ENCODE measurements around the gene PSMG2. TPM values are rescaled to one million over a fixed set of nuclear protein-coding genes. Genes with fewer than 3 reads are reported as not detected.

Gene PSMG2
- total RNA-seq, 1 experiment from 2014 or later = 78.6 TPM

GRCh38 chr18:12656938-12657683 lies 45.7 kb upstream of the PSMG2 start:
- Mint-ChIP-seq H3K36me3 (ENCODE audit: insufficient read depth, unreplicated experiment) (peaks cover 70% of the 10 kb centered on the region), H3K27me3 (ENCODE audit: unreplicated experiment) (no peaks in the 10 kb centered on the region), H3K9me3 (ENCODE audit: low read depth, unreplicated experiment) (no peaks in the 10 kb centered on the region), H3K27ac (ENCODE audit: unreplicated experiment) (peak overlapping the region; percentile 78), H3K4me1 (ENCODE audit: low read depth, unreplicated experiment) (peaks cover 45% of the 10 kb centered on the region), H3K4me3 (ENCODE audit: low read depth, unreplicated experiment) (peak overlapping the region; percentile 54)
- no TSS peak for BruUV-seq (replicated peaks)
- CTCF ChIA-PET = no interaction called here
- peak; percentile 21 for DNase-seq
- no peak for TF ChIP-seq CTCF (IDR thresholded peaks at IDR 0.05; ENCODE audit: unreplicated experiment)
- intact Hi-C loops (cut with micrococcal nuclease; ENCODE audit: unreplicated experiment) = loop anchor here (10.0 kb wide), 1 partner anchor 162 kb away; no protein-coding TSS in a partner anchor

- intact Hi-C loops (cut with micrococcal nuclease; ENCODE audit: unreplicated experiment) = loop anchor here (1.0 to 10.0 kb wide), 3 partner anchors 117 to 267 kb away; no protein-coding TSS in a partner anchor
- peak within 1 kb of the TSS; percentile 93 for H3K27ac Mint-ChIP-seq (ENCODE audit: unreplicated experiment)
- H3K36me3 Mint-ChIP-seq (ENCODE audit: insufficient read depth, unreplicated experiment) = peaks cover 76% of the 10 kb centered on the region
- H3K4me1 Mint-ChIP-seq (ENCODE audit: low read depth, unreplicated experiment) = peaks cover 38% of the 10 kb centered on the region
- H3K27me3 Mint-ChIP-seq (ENCODE audit: unreplicated experiment) = no peaks in the 10 kb centered on the region
- peak; percentile 81 for DNase-seq
- H3K4me3 Mint-ChIP-seq (ENCODE audit: low read depth, unreplicated experiment) = peak within 1 kb of the TSS; percentile 54
- CTCF ChIA-PET = no interaction called here
- BruUV-seq (replicated peaks) = no TSS peak
- TF ChIP-seq CTCF (IDR thresholded peaks at IDR 0.05; ENCODE audit: unreplicated experiment) = no peak
- no peaks in the 10 kb centered on the region for H3K9me3 Mint-ChIP-seq (ENCODE audit: low read depth, unreplicated experiment)
Observed at GRCh38 chr18:12657684-12658425, 45.0 kb upstream of the PSMG2 start, which contains the start of gene SPIRE1. TSS of gene SPIRE1 (minus strand) at chr18:12658107. CDS start at chr18:12657866, 241 bp downstream.

- no peak for TF ChIP-seq CTCF (IDR thresholded peaks at IDR 0.05; ENCODE audit: unreplicated experiment)
- no peaks in the 10 kb centered on the region for H3K9me3 Mint-ChIP-seq (ENCODE audit: low read depth, unreplicated experiment)
- no peaks in the 10 kb centered on the region for H3K27me3 Mint-ChIP-seq (ENCODE audit: unreplicated experiment)
- TSS peak; percentile 66 for BruUV-seq (replicated peaks)
- peaks cover 70% of the 10 kb centered on the region for H3K36me3 Mint-ChIP-seq (ENCODE audit: insufficient read depth, unreplicated experiment)
- H3K4me3 Mint-ChIP-seq (ENCODE audit: low read depth, unreplicated experiment) = peak overlapping the region; percentile 54
- intact Hi-C loops (cut with micrococcal nuclease; ENCODE audit: unreplicated experiment) = loop anchor here (1.0 to 10.0 kb wide), 4 partner anchors 118 to 267 kb away; no protein-coding TSS in a partner anchor
- CTCF ChIA-PET = interaction anchor here (1.0 kb wide), 1 partner anchor 119 kb away, joined by 5 read pairs; no protein-coding TSS in a partner anchor
- peak overlapping the region; percentile 93 for H3K27ac Mint-ChIP-seq (ENCODE audit: unreplicated experiment)
- DNase-seq = peak; percentile 44
- peaks cover 31% of the 10 kb centered on the region for H3K4me1 Mint-ChIP-seq (ENCODE audit: low read depth, unreplicated experiment)
Observed at GRCh38 chr18:12658426-12659138, 44.3 kb upstream of the PSMG2 start.
